GOT3 (cell line): Measurements from ENCODE around the gene TNFRSF19.
"Not testable (repeated sequence)": the region's sequence is repeated elsewhere in the genome, so short reads cannot be mapped to it uniquely, and the experiment has no call there.

ENCODE experiments used
- DNase-seq: peaks from one replicate; lab custom pipeline; 2025; ENCODE audit warnings: mixed read lengths; lab: John Stamatoyannopoulos, UW

Gene TNFRSF19

GRCh38 chr13:23570099-23570920 lies at the start of gene TNFRSF19:
TNFRSF19 (plus strand) TSS chr13:23570412; CDS start chr13:23590184, 19,772 bp downstream.
- no peak for DNase-seq

DNA sequence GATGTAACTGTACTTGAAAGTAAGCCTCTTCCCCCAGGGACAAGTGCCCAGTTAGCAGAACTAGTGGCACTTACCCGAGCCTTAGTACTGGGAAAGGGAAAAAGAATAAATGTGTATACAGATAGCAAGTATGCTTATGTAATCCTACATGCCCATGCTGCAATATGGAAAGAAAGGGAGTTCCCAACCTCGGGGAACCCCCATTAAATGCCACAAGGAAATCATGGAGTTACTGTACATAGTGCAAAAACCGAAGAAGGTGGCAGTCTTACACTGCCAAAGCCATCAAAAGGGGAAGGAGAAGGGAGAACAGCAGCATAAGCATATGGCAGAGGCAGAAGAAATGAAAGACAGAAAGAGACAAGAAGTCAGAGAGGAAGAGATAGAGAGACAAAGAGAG lies 40.3 kb upstream of the TNFRSF19 start:
- not testable (repeated sequence) for DNase-seq

DNA sequence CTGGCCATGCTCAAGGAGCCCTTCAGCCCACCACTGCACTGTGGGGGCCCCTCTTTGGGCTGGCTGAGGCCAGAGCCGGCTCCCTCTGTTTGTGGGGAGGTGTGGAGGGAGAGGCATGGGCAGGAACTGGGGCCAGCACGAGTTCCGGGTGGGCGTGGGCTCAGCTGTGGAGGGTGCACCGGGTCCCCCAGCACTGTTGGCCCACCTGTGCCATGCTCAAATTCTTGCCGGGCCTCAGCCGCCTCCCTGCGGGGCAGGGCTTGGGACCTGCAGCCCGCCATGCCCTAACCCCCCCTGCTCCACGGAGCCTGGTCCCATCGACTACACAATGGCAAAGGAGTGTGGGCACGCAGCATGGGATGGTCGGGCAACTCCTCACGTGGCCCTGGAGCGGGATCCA lies 38.8 kb upstream of the TNFRSF19 start:
- DNase-seq = no peak

- no peak for DNase-seq
These were observed 36.1 kb upstream of the TNFRSF19 start for GRCh38 chr13:23534090-23534489.

GRCh38 chr13:23541221-23541824 lies 28.9 kb upstream of the TNFRSF19 start:
- DNase-seq = no peak

DNA sequence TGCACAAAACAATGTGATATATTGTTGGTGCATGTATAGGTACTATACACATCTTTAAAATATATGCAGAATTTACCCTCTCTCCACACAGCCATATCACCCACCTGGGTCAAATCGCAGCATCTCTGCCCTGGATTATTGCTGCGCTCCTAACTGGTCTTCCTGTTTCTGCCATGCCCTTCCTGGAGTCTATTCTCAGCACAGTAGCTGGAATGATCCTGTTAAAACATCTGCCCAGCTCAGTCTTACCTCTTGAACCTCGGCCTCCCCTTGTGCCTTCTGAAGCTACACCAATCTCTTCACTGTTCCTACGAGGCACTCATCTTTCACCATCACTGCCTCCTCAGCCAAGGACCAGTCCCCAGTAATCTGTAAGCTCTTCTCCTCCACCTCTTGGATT lies 25.5 kb upstream of the TNFRSF19 start:
- no peak for DNase-seq

- no peak for DNase-seq
These were observed 23.1 kb upstream of the TNFRSF19 start for GRCh38 chr13:23547000-23547590.

DNA sequence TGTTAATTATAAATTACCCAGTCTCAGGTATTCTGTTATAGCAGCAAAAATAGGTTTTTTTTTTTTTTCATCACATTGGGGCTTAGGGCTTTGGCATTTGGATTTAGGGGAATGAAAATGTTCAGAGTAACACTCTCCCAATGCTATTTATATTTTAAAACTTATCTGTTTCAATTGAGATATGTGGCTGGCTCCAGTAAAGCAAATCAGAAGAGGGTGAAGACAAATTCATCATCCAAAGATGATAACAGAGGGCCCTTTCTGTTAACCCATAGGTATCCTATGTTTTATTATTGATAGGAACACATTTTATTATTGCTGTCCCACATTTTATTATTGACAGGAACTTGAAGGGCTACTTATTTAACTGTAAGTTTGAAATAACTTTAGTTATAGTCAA lies 20.5 kb upstream of the TNFRSF19 start:
- DNase-seq = no peak

DNA sequence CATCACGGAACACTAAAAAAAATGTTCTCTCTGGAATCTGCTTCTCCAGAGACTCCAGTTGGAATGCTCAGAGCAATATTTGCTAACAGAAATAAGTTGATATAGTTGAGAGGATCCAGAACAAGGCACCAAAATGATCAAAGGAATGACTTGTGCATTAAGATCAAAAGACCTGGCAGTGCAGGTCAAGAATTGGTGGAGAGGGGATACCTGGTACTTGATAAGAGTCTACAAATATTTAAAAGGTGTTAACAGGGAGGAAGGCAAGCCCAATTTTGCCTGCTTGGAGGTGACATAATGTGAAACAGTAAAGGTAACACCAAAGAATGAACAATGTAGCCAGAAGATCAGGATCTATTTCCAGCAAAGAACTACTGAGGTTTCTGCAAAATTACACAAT lies 20.0 kb upstream of the TNFRSF19 start:
- no peak for DNase-seq

DNA sequence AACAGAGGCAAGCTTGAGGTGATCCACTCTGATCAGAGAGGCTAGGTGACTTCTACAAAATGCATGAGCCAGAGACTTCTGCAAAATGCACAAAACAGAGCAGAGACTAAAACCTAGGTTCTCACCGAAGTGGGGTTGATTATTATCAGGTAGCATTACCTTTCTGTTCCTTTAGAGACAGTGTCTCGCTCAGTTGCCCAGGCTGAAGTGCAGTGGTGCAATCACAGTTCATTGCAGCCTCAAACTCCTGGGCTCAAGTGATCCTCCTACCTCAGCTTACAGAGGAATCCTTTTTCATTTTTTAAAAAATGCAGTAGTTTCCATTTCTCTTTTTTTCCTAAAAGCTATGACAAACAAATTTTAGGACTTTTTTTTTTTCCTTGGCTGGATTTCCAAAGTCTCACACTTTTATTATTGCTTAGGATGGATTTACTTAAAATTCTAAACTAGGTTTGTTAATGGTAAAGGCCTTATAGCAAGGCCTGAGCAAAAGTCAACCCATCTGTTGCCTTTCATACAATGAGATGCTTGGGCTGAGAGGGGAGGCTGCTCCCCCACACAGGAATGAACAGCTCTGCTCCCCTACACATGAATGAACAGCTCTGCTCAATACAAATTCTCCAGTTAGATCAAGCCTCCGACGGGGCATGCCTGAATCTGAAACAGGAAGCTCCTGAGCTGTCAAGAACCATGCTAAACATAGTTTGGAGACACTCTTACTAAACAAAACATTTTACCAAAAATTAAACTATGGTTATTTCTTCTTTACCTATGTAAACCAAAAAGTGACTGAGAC lies 18.8 kb upstream of the TNFRSF19 start:
- no peak for DNase-seq

GRCh38 chr13:23552171-23552570 lies 18.0 kb upstream of the TNFRSF19 start:
- DNase-seq = no peak

DNA sequence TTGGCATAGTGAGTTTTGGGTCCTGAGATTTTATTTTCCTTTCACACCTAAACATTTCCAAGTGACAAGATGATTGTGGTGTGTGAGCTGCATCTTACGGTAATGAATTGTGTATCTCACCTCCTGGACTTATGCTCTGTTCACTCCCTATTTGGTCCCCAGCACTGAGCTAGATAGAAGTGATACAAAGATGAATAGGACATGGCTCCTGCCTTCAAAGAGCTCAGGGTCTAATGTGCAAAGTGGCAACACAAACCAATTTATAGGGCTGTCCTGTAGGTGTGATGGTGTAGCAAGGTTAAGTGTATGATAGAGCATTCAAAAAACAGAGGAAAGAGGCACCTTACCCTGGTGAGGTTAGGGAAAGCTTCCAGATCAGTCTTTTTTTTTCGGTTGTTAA lies 17.6 kb upstream of the TNFRSF19 start:
- no peak for DNase-seq

- no peak for DNase-seq
These were observed 16.2 kb upstream of the TNFRSF19 start for GRCh38 chr13:23554000-23554399.

- no peak for DNase-seq
These were observed 13.2 kb upstream of the TNFRSF19 start for GRCh38 chr13:23557043-23557442.

GRCh38 chr13:23557733-23558132 lies 12.5 kb upstream of the TNFRSF19 start:
- DNase-seq = no peak

GRCh38 chr13:23558675-23559536 lies 11.3 kb upstream of the TNFRSF19 start:
- DNase-seq = no peak

DNA sequence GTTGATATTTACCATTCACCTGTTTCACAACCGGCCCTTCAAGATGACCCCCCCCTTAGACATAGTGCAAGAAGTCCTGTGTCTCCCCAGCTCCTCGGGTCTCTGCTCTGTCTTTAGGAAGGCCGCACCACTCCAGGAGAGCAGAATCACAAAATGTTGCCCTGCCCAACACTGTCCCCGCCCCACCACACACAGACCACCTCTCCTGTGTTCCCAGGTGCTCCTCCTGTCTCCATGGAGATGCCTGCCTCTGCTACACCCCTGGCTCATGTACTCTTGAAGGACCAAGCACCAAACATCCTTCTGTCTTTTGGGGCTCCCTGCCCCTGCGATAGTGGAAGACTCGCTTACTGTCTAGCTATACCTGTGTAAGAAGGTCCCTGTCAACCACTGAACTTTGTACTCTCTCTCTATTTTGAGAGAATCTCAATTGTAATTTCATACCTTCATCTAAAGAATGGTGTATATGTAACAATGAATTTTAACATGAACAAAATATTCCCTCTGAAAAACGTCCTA lies 9.6 kb upstream of the TNFRSF19 start:
- DNase-seq = no peak

DNA sequence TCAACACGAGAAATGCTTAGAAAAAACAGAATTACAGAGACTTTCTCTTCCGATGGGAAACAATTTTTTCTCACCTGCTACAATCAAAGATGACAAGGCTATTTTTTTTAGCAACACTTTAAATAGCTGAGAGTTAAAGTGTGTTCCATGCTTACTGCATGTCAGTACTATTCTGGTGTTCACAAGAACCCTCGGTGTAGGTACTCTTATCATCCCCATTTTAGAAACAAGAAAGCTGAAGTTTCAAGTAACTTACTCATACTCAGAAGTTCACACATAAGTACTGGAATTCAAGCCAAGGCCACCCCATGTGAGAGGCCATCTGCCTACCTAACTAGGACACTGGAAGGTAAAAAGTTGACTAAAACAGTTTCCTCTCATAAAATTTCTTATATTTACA lies 9.0 kb upstream of the TNFRSF19 start:
- DNase-seq = no peak

DNA sequence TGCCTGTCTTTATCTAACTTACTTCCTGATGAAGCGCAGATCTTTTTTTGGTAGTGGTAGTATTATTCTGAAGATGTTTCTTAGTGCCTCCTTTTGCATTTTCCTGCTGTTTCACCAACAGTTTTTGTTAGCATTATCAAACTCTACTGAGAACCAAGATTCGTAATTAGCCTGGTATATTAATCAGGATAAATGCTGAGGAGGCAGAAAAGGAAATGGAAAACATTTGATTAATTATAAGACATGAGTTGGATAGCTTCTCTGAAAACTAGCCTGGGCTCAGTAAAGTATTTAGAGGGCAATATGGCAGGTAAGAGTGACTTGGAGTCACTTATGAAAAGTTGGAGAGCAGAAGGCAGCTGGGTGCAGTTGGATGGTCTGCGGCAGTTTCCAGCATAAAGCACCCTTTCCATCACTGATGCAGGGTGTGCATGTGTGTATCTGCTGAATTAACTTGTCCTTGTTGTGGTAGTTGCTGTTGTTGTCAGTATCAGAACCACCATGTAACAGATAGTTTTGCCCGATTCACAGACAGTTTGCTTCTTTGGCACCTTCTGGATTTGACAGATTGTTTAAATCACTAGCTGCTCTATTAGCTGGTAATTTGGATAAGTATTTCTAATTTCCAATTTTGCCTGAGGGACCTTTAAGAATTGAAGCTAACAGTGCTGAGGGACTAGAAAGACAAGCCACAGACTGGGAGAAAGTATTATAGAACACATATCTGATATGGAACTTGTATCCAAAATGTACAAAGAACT lies 6.9 kb upstream of the TNFRSF19 start:
- no peak for DNase-seq

DNA sequence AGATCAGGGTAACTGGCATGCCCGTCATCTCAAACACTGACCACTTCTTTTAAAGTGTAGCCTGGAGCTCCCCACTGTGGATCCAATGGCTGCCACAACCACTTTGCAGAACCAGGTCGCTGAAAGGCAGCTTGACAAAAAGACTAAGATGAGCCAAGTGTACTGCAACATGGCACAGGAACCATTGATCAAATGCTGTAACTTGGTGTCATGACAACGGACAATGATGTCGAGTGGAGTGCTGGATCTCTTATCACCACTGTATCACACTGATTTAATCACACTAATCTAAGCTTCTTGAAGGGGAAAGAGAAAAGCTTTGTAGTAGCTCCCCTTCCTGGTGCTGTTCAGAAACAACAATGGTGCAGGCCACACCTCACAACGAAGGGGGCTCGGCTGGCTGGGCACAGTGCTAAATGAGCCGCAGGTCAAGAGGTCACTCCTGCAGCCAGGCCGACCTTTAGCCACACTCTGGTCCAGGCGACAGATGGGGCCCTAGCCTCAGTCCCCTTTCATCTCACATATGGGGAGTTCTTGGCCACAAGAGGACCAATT lies 2.2 kb upstream of the TNFRSF19 start:
- no peak for DNase-seq
